ENCODE measurements around the gene SEPTIN6. TPM values are rescaled to one million over a fixed set of nuclear protein-coding genes. Genes with fewer than 3 reads are reported as not detected.
"Not testable (repeated sequence)": the region's sequence is repeated elsewhere in the genome, so short reads cannot be mapped to it uniquely, and the experiment has no call there.

The SEPTIN6 gene
- polyA plus RNA-seq, 3 donors = 58.8 to 68.5 (median 67.9) TPM

DNA sequence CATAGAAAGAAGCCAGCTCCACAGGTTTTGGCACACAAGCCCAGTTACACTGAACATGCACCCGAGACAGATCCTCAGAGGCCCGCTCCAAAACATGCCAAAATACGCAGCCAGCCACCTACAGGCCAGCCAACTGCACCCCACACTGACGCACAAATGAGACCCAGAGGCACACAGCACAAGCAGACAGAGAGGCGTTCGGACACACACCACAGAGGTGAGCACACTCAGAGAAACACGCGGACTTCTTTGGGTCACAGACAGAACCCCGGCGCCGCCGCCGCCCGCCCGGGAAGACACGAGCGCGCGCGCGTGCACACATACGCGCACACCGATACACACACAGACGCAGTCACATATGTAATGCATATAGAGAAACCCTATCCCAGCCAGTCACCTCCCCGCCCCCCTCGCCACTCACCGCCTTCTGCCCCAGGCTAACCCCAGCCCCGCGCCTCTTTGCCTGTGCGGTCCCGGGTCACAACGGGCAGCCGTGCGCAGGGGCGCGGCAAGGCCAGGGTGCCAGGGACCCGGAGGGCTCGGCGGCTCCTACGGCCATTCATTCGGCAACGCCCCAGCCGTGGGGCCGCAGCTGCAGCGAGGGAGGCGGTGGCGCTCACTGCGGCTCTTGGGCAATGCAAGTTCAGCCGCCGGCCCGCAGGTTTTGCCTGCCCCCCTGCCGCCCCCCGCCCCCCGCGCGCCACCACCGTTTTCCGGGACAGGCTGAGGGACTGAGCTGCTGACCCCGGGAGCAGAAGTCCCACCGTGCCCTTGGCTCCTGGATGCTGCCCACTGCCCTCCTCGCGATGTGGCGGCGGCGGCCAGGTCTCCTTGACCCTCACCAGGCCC, 553 bp downstream of the SEPTIN6 start:
- no peak for DNase-seq (ENCODE audit: low read depth in 3 of 3, low spot score in 2 of 3)

DNA sequence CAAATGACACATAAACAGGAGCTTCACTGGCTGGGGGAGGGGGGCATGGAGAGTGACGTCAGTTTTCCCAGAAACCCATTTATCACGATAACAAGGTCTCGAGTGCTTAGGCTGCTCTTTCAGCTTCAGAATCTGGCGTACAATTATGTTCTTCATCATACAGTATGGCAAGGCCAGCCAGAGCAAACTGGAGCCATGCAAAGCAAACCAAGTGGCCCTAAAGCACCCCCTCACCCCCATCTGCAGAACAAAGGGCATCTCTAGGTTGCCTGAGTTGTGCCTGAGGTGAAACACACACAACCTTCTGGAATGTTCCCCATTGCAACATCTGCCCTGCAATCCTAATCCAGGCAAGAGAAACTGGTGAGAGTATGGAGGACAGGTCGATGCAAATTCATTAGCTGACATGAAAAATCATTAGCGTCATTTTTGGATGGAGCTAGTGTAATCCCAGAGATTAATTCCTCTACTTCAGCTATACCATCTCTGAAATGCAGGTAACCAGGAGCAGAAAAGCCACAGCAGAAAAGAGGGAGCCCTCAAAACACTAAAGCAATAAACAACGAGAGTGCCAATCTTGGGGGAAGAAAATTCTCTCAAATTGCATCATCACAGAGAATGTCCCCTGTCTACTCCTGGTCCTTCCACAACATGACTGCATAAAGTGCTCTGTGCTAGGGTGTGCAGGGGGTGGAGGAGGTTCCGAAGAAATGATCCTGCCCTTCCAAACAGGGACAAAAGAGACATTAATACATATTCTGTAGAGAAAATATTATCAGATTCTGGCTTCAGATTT, 1.8 kb downstream of the SEPTIN6 start:
- no peak for DNase-seq (ENCODE audit: low read depth in 3 of 3, low spot score in 2 of 3)

- DNase-seq (ENCODE audit: low read depth in 3 of 3, low spot score in 2 of 3) = no peak
These were observed 4.1 kb downstream of the SEPTIN6 start for GRCh38 chrX:119688911-119689321.

DNA sequence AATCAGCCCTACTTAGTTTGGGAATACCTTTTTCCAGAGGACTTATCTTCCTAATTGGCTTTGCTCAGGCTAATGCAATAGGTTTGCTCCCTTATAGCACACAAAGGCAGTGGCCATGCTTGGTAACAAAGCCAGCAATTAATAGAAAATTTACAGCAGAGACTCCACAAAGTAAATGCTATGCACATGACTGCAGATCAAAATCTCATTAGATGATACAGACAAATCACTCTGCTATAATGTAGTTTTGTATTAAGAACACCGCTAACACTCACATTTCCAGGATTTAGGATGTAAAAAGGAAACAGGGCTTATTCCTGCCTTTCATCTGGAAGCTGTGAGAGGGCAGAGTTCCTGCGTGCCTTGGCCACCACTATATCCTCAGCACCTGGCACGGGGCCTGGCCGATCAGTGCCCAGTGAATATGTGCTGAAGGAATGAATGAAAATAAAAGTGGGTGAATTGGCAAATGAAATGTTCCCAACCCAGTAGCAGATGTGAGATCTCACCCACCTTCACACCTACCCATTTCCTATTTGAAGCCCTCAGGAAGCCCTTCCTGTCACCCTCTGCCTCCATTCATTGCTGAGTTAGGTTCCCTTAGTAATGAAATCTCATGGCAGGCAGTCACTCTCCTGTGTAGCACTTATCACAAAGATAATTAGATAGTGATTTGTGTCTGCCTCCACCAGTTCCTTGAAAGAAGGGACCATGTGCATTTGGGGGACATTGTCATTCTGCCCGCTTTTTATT, 5.1 kb downstream of the SEPTIN6 start:
- no peak for DNase-seq (ENCODE audit: low read depth in 3 of 3, low spot score in 2 of 3)

DNA sequence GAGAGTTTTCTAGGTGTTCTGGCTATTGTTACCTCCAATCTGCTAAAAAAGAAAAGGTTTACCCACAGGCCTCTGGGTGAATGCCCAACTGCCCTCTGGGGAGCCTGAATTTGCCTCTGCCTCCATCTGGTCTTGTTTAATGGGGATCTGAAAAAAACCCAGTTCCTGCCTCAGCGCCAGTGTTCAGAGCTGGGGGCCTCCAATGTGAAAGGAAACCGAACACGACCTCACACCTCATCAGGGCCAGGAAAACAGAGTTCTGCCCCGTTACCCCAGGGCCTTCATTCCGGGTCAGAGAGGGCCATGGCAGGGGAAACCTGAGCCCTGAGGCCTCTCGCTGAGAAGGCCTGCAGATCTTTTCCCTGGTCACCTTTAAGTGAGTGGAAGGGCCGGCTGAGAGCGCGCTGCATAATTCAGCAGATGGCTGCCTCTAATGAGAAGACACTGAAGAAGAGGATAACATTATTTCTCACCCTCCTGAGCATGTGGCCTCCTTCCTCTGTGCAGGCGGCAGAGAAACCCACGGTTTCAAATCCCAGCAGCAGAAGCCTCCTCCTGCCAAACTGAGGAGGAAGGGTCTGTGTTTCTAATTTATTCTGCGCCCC, 6.8 kb downstream of the SEPTIN6 start:
- DNase-seq (ENCODE audit: low read depth in 3 of 3, low spot score in 2 of 3) = no peak

DNA sequence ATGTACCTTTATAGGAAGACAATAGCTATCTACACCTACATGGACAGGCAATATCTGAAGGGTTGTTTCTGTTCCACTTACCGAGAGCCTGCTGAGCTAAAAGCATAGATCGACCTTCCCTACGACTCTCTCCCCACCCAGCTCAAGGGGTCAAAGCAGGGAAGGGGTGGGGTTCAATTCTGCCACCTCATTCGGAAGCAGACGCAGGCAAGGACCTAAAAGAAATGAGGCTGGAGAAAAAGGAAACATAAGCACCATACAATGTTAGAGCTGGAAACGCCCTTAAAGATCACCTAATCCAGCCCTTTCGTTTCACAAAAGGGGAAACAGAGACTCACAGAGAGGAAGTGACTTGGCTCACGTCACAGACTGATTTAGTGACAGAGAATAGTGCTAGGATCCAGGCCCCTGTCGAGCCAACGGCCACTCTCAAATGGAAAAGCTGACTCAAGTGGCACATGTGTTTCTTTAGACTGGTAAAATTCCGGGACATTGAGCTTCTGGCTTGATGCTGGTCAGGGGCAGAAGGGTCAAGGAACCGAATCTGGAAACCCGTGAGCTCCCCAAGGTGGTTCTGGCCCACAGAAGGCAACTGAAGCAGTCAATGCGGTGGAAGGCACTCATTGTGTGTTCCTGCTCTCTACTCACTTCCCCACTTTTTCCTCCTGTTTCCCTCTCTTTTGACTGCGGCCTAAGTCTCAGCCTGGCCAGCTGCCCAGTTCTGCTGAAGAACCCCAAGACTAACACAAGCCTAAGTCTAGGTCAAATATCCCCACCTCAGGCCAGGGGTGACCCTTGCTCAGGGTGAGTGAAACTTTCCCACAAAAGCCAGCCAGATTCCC, 7.5 kb downstream of the SEPTIN6 start:
- no peak for DNase-seq (ENCODE audit: low read depth in 3 of 3, low spot score in 2 of 3)

DNA sequence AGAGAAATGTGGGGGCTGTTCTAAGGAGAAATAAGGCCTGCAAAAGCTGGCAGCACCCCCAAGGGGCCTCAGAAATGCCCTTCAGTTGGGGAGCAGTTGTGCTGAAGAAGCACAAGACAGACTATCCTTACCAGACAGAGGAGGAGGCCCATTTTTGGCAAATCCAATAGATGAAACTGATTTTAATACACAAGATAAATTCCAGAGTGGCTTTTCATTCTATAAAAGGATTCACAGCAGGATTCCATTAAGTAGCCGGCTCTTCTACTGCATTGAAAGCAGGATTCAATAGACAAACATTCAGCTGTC, 8.1 kb downstream of the SEPTIN6 start:
- no peak for DNase-seq (ENCODE audit: low read depth in 3 of 3, low spot score in 2 of 3)

DNA sequence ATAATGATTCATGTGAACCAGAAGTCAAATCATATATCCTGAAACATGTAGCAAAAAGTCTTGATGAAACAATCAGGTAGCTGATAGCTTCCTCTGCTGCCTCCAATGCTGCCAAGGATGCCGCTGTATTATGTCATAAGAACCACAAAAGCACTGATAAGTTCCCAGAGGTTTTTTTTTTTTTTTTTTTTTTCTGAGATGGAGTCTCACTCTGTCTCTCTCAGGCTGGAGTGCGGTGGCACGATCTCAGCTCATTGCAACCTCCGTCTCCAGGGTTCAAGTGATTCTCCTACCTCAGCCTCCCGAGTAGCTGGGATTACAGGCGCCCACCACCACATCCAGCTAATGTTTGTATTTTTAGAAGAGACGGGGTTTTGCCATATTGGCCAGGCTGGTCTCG, 8.7 kb downstream of the SEPTIN6 start:
- DNase-seq (ENCODE audit: low read depth in 3 of 3, low spot score in 2 of 3) = not testable (repeated sequence)

GRCh38 chrX:119682019-119682989, 10.7 kb downstream of the SEPTIN6 start:
- DNase-seq (ENCODE audit: low read depth in 3 of 3, low spot score in 2 of 3) = no peak

- no peak for DNase-seq (ENCODE audit: low read depth in 3 of 3, low spot score in 2 of 3)
These were observed 15.3 kb downstream of the SEPTIN6 start for GRCh38 chrX:119677654-119677981.

DNA sequence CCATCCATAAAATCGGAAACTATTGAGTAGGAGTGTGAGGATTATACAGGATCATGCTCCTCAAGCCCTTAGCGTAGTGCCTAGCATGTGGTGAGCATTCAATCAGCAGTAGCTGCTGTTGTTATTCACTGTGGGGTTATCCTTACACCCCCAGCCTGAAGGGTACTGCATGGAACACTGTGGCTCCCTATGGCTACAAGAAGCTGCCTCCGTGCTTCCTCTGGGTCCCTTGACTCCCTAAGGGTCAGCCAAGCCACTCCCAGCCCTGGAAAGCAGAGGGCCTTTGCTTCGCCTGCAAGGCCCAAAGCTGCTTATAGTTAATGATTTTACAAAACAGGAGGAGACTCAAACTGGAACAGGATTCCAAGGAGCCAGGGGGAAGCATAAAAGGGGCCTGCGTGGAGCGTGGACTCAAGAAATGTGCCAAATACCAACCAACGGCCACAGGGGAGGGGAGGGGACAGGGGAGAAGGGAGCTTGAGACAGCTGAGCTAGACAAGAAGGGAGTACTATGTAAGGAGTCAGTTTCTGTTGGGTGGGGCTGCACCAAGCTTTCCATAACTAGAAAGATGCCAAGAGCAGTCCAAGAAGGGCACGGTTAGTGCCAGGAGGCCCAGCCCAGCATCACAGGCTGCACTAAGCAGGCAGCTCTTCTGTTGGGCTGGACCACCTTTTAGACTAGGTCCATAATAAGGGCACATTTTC, 15.9 kb downstream of the SEPTIN6 start:
- no peak for DNase-seq (ENCODE audit: low read depth in 3 of 3, low spot score in 2 of 3)

- DNase-seq (ENCODE audit: low read depth in 3 of 3, low spot score in 2 of 3) = no peak
These were observed 19.6 kb downstream of the SEPTIN6 start for GRCh38 chrX:119673336-119673735.

- DNase-seq (ENCODE audit: low read depth in 3 of 3, low spot score in 2 of 3) = no peak
These were observed 20.5 kb downstream of the SEPTIN6 start for GRCh38 chrX:119672426-119672825.

- no peak for DNase-seq (ENCODE audit: low read depth in 3 of 3, low spot score in 2 of 3)
These were observed 23.4 kb downstream of the SEPTIN6 start for GRCh38 chrX:119669424-119670037.

DNA sequence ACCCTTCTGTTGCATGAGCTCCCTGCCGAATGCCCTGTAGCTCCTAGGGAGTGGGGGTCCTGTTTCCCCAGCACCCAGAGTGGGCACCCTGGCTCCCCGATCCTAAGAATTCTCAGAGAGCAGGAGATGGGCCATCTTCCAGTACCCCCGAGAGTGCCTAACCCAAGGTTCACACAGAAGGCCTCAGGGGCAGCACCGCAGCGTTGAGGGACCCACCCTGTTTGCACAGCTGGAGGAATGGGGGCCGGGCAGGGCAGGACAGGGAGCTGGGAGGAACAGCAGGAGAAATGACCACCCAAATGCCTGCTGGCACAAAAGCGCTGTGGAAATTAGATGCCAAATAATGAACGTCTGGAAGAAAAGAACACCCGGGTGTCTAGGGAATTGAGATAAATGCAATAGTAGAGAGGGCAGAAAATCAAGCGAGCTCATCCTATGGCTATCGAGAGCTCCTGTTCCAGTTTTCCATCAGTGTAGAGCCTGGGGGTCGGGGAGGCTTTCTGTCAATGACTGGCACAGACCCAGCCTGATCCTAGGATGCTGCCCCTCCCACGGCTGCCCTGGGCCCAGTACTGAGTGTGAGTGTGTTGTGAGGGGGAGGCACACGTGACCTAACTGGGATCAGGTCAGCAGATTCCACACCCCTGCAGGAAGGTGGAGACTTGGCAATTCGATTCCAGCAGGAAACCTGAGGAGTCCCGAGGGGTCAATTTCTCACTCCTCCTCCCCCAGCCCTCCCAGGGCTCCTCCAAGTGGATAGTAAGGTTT, 25.7 kb downstream of the SEPTIN6 start:
- DNase-seq (ENCODE audit: low read depth in 3 of 3, low spot score in 2 of 3) = no peak

- DNase-seq (ENCODE audit: low read depth in 3 of 3, low spot score in 2 of 3) = not testable (repeated sequence)
These were observed 28.1 kb downstream of the SEPTIN6 start for GRCh38 chrX:119664877-119665276.

DNA sequence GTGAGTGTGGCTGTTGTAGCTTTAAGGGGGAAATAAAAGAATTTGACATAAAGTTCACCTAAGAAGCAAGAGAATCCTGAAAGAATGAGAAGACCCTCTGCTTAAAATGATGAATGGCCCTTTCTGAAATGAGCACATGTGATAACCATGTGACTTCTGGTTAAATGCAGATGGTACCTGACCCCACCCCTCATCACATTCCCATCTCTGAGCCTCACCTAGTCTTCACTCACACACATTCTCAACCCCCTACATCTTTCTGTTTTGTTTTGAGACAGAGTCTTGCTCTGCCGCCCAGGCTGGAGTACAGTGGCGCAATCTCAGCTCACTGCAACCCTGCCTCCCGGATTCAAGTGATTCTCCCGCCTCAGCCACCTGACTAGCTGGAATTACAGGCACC, 31.5 kb downstream of the SEPTIN6 start:
- DNase-seq (ENCODE audit: low read depth in 3 of 3, low spot score in 2 of 3) = no peak

Measured in right renal cortex interstitium (tissue), 3 donors.